ENCODE measurements around the gene GPR63.

GPR63 gene

DNA sequence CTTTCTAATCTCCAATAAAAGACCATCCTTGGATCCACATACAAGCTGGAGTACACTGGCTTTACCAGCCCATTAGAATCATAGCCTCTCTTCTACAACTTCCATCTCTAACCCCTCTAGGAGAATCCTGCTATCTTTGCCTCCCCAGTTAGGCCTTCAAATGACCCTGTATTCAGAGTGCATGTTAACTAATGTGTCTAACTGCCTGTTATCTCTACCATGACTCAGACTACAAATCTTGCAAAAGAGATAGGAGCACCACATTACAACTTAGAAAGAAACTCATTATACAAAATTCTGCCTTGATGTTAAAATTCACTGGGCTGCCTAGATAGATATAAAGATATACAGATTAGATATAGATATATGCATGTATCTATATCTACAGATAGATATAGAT, 28.2 kb downstream of the GPR63 start:
- DNase-seq (ENCODE audit: extremely low read depth, low read depth) = no peak
- no peak overlapping the region for H3K4me3 ChIP-seq (replicated peaks; ENCODE audit: low read depth, low read length)
- TF ChIP-seq, protein P1, sequence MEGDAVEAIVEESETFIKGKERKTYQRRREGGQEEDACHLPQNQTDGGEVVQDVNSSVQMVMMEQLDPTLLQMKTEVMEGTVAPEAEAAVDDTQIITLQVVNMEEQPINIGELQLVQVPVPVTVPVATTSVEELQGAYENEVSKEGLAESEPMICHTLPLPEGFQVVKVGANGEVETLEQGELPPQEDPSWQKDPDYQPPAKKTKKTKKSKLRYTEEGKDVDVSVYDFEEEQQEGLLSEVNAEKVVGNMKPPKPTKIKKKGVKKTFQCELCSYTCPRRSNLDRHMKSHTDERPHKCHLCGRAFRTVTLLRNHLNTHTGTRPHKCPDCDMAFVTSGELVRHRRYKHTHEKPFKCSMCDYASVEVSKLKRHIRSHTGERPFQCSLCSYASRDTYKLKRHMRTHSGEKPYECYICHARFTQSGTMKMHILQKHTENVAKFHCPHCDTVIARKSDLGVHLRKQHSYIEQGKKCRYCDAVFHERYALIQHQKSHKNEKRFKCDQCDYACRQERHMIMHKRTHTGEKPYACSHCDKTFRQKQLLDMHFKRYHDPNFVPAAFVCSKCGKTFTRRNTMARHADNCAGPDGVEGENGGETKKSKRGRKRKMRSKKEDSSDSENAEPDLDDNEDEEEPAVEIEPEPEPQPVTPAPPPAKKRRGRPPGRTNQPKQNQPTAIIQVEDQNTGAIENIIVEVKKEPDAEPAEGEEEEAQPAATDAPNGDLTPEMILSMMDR (IDR thresholded peaks at IDR 0.05; ENCODE audit: low read depth, low read length, missing control alignments) = no peak

DNA sequence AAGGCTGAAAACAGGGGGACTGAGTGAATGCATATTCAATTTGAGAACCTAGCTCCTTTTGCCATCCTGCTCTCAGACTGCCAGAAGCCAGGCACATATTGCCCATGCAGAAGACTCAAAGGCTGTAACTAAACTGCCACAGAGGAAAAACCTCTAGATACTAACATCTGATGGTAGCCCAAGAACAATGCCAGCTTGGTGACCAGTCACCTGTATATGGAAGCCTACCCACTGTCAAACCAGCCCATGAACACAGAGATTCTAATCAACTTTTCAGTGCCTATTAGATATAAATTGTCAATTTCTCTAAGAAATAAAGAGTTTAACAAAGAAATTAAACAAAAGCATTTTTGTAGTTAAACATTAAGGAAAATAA, 34.2 kb downstream of the GPR63 start:
- no peak for DNase-seq (ENCODE audit: extremely low read depth, low read depth)
- TF ChIP-seq, protein P1 (IDR thresholded peaks at IDR 0.05; ENCODE audit: low read depth, low read length, missing control alignments) = no peak
- H3K4me3 ChIP-seq (replicated peaks; ENCODE audit: low read depth, low read length) = no peak overlapping the region

DNA sequence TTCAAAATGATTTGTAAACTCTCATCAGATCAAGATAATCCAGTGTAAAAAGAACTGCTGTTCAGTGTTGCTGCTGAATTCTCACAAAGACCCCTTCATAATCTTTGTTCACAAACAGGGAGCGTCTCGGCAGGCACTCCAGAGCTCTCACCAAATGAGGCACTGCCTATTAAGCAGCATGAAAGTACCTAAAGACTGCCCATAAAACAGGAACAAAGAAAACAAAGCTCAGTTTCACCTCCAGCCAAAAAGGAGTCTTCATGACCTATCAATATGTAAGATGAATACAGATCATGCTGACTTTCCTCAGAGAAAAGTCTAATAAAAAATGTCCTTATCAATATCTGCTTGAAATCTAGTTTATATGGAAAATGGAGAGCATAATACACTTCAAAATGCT, 41.8 kb downstream of the GPR63 start:
- TF ChIP-seq, protein P1 (IDR thresholded peaks at IDR 0.05; ENCODE audit: low read depth, low read length, missing control alignments) = no peak
- H3K4me3 ChIP-seq (replicated peaks; ENCODE audit: low read depth, low read length) = no peak overlapping the region
- no peak for DNase-seq (ENCODE audit: extremely low read depth, low read depth)

DNA sequence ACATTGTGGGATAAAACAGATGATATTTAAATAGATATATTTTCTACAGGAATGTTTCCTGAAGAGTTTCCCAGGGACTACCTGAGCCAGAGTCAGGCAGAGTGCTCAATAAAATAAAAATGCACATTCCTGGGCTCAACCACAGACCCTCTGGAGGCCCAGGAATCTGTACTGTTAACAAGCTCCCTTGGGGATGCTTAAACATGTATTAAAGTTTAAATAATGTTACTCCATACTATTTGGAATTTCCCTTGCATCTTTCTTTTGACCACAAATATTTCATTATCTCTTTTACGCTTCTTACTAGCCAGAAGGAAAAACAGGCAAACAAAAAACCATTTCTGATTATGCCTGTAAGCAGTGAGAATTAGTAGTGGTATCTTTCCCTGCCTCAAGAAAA, 42.3 kb downstream of the GPR63 start:
- TF ChIP-seq, protein P1 (IDR thresholded peaks at IDR 0.05; ENCODE audit: low read depth, low read length, missing control alignments) = no peak
- peak; percentile 1 for DNase-seq (ENCODE audit: extremely low read depth, low read depth)
- no peak overlapping the region for H3K4me3 ChIP-seq (replicated peaks; ENCODE audit: low read depth, low read length)

DNA sequence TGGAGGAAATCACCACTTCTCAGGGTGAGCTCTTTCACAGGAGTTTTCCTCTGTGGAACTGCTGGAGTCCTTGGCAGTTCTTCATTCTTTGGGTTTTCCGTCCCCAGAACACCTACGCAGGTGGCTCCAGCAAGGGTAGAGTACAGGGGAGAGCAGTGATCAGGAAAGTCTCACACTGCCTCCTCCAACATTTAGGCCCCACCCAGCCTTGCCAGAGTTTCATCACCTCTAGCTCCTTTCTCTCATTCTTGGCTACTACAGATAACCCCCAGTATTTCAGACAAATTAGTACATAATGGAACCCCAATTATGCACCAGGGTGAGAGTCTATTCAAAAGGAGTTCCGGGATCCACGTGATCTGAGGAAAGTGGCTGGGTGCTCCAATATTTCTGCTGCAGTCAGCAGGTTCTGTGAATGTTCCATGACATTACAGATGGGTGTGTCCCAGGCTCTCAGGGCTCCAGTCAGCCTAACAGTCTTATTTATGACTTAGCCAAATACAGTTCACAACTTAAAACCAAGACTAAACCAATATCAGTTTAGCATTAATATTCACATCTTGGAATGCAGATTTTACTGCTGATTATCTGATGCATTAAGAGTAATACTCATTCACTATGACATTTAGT, 44.6 kb downstream of the GPR63 start:
- TF ChIP-seq, protein P1 (IDR thresholded peaks at IDR 0.05; ENCODE audit: low read depth, low read length, missing control alignments) = no peak
- H3K4me3 ChIP-seq (replicated peaks; ENCODE audit: low read depth, low read length) = no peak overlapping the region
- DNase-seq (ENCODE audit: extremely low read depth, low read depth) = no peak

DNA sequence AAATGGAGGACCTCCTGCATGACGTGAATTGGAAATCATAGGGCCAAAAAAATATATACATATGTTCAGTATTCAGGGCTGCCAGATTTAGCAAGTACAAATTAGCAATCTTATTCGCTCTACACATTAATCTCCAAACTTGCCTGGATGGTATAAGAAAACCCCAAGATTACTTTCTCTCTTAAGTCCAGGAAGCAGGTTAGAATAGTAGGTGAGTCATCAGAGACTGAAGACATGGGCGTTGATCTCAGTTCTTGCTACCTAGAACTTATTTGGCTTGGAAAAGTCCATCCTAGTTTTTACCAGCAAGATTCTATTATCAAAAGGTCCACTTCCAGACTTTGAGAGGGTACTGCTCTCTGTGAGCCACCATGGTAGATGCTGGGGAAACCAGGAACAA, 47.4 kb downstream of the GPR63 start:
- TF ChIP-seq, protein P1 (IDR thresholded peaks at IDR 0.05; ENCODE audit: low read depth, low read length, missing control alignments) = no peak
- DNase-seq (ENCODE audit: extremely low read depth, low read depth) = no peak

More for the DNA sequence above, 47.4 kb downstream of the GPR63 start:
- no peak overlapping the region for H3K4me3 ChIP-seq (replicated peaks; ENCODE audit: low read depth, low read length)
